BJ (cell line): ENCODE results near the gene FBXW7. TPM values are rescaled to one million over a fixed set of nuclear protein-coding genes. Genes with fewer than 3 reads are reported as not detected.

ENCODE experiments used
- CTCF ChIA-PET: fragments of 350-600 bp; formaldehyde crosslinking; extraction: SDS; loops from one replicate; lab custom pipeline; 2021; ENCODE audit warnings: antibody characterized with exemption, inconsistent platforms; lab: Yijun Ruan, JAX
- POLR2A ChIA-PET: fragments of 300-600 bp; sonication (Branson Sonifier 250); formaldehyde crosslinking; extraction: SDS; loops from one replicate; lab custom pipeline; 2021; ENCODE audit warnings: antibody characterized with exemption; lab: Charles Lee
- DNase-seq: peaks from one replicate; pipeline ENCODE4 v3.0.0-alpha.2; 2011; ENCODE audit warnings: low read depth
- H3K27me3 ChIP-seq: 2 replicates; pipeline ENCODE4 v1.6.0; 2011; ENCODE audit warnings: low read length; ENCODE audit not compliant: control insufficient read depth, insufficient read depth
- H3K36me3 ChIP-seq: 2 replicates; pipeline ENCODE4 v1.5.1; 2011; ENCODE audit warnings: low read length; ENCODE audit not compliant: control insufficient read depth, insufficient read depth
- H3K4me3 ChIP-seq: 2 replicates; pipeline ENCODE4 v1.5.1; 2011; ENCODE audit warnings: low read depth, mild to moderate bottlenecking, control low read depth, low read length
- CTCF ChIP-seq: IDR thresholded peaks from 2 replicates; pipeline ENCODE4 v1.5.1; 2011; ENCODE audit warnings: low read depth, mild to moderate bottlenecking, control low read depth, inconsistent platforms, low read length, moderate library complexity; ENCODE audit not compliant: insufficient read depth
- polyA plus RNA-seq: library from polyadenylated mRNA; depleted of rRNA; stranded (reverse); fragments of >200 nt; gene quantifications from 2 replicates; pipeline ENCODE4 v1.2.3, GENCODE V29; 2011

Gene FBXW7
- polyA plus RNA-seq, 1 experiment: 4.1 TPM

- Histone ChIP-seq H3K4me3 (no peak overlapping the region), H3K36me3 (no peaks in the 10 kb centered on the region), H3K27me3 (no peaks in the 10 kb centered on the region)
- no peak for DNase-seq
- TF ChIP-seq CTCF: no peak
- POLR2A ChIA-PET: no interaction called here
- CTCF ChIA-PET: interaction anchor here (1.3 to 4.1 kb wide), 2 partner anchors 10 to 14 kb away, joined by 4 to 18 read pairs; no protein-coding TSS in a partner anchor
Measured at GRCh38 chr4:152394791-152395190, 141.1 kb downstream of the FBXW7 start.

GRCh38 chr4:152392079-152392478 lies 143.8 kb downstream of the FBXW7 start:
- DNase-seq: no peak
- TF ChIP-seq CTCF: no peak
- no peaks in the 10 kb centered on the region for H3K36me3 ChIP-seq
- ChIA-PET POLR2A (no interaction called here), CTCF (interaction anchor here (0.6 to 0.8 kb wide), 3 partner anchors 17 to 1030 kb away, joined by 3 to 4 read pairs (median 3); no protein-coding TSS in a partner anchor)
- no peak overlapping the region for H3K4me3 ChIP-seq
- H3K27me3 ChIP-seq: no peaks in the 10 kb centered on the region

- no peak for DNase-seq
- H3K36me3 ChIP-seq: no peaks in the 10 kb centered on the region
- CTCF ChIA-PET: interaction anchor here (0.6 kb wide), 1 partner anchor 342 kb away, joined by 3 read pairs; no protein-coding TSS in a partner anchor
Measured at GRCh38 chr4:152390216-152390615, 145.7 kb downstream of the FBXW7 start.

GRCh38 chr4:152389359-152389758 lies 146.5 kb downstream of the FBXW7 start:
- Histone ChIP-seq H3K27me3 (no peaks in the 10 kb centered on the region), H3K4me3 (no peak overlapping the region), H3K36me3 (no peaks in the 10 kb centered on the region)
- POLR2A ChIA-PET: no interaction called here
- no peak for DNase-seq
- TF ChIP-seq CTCF: no peak
- CTCF ChIA-PET: no interaction called here

More at GRCh38 chr4:152390216-152390615, 145.7 kb downstream of the FBXW7 start:
- Histone ChIP-seq H3K4me3 (no peak overlapping the region), H3K27me3 (no peaks in the 10 kb centered on the region)
- POLR2A ChIA-PET: interaction anchor here (0.7 kb wide), 1 partner anchor 66 kb away, joined by 6 read pairs; no protein-coding TSS in a partner anchor
- no peak for TF ChIP-seq CTCF

GRCh38 chr4:152385551-152385950 lies 150.3 kb downstream of the FBXW7 start:
- TF ChIP-seq CTCF: peak; percentile 66
- Histone ChIP-seq H3K36me3 (no peaks in the 10 kb centered on the region), H3K27me3 (no peaks in the 10 kb centered on the region), H3K4me3 (no peak overlapping the region)
- no peak for DNase-seq
- POLR2A ChIA-PET: no interaction called here
- CTCF ChIA-PET: interaction anchor here (0.7 to 1.4 kb wide), 6 partner anchors 8 to 781 kb away, joined by 3 to 5 read pairs (median 3); no protein-coding TSS in a partner anchor
